Thoracic aorta (tissue), 2 donors: ENCODE data around the gene AQP6. TPM values are rescaled to one million over a fixed set of nuclear protein-coding genes. Genes with fewer than 3 reads are reported as not detected.

Experiments used
- ATAC-seq: fragments of 150-250 bp; one replicate; pipeline ENCODE4 v1.8.0; 2017; ENCODE audit warnings: low read depth; ENCODE audit not compliant: insufficient number of reproducible peaks, low FRiP score
- DNase-seq: peaks from one replicate; pipeline ENCODE4 v3.0.0-alpha.2; 2020; ENCODE audit warnings: low spot score
- H3K27ac ChIP-seq, 2 donors: fragments of 200-600 bp; sonication (generic); 1 replicate in 1 of 2; 2 replicates in 1 of 2; pipeline ENCODE4 v1.5.1; 2016; ENCODE audit warnings: mild to moderate bottlenecking in 2 of 2, moderate library complexity in 2 of 2
- H3K27me3 ChIP-seq: fragments of 200-600 bp; sonication (generic); replicated peaks from 2 replicates; pipeline ENCODE4 v1.6.0; 2016; ENCODE audit warnings: mild to moderate bottlenecking; ENCODE audit not compliant: insufficient read depth
- H3K36me3 ChIP-seq: fragments of 200-600 bp; sonication (generic); one replicate; pipeline ENCODE4 v1.5.1; 2016
- H3K4me1 ChIP-seq, 2 donors: fragments of 200-600 bp; sonication (generic); 1 replicate in 1 of 2; 2 replicates in 1 of 2; pipeline versions ENCODE4 v1.5.1 to v1.6.0; 2016; ENCODE audit warnings: low read depth in 2 of 2, mild to moderate bottlenecking in 1 of 2; ENCODE audit not compliant: control insufficient read depth in 1 of 2
- H3K4me3 ChIP-seq: fragments of 200-600 bp; sonication (generic); 2 replicates; pipeline ENCODE4 v1.5.1; 2016; ENCODE audit warnings: mild to moderate bottlenecking
- H3K9me3 ChIP-seq: fragments of 200-600 bp; sonication (generic); 2 replicates; pipeline ENCODE4 v1.5.1; 2016
- CTCF ChIP-seq: fragments of 200-600 bp; sonication (generic); IDR thresholded peaks from one replicate; pipeline ENCODE4 v1.5.1; 2019; ENCODE audit warnings: antibody characterized with exemption
- total RNA-seq, 2 donors: library from RNA; depleted of rRNA; stranded (reverse); fragments of >200 nt; gene quantifications; one replicate each; pipeline versions ENCODE4 v1.1.0 to v1.2.3, GENCODE V29; 2016

AQP6 gene
- total RNA-seq, 2 donors from 2014 or later, result not detected

- no peak for ATAC-seq
- no peak for TF ChIP-seq CTCF
- no peak overlapping the region for H3K4me3 ChIP-seq
- H3K36me3 ChIP-seq, result no peaks in the 10 kb centered on the region
- no peak for DNase-seq
- H3K27ac ChIP-seq, result no peak overlapping the region
- H3K9me3 ChIP-seq, result no peaks in the 10 kb centered on the region
- H3K27me3 ChIP-seq, result no peaks in the 10 kb centered on the region
- peaks cover 11 to 27% of the 10 kb centered on the region in 2 donors for H3K4me1 ChIP-seq
These were observed 10.6 kb upstream of the AQP6 start for GRCh38 chr12:49961993-49962764.

DNA sequence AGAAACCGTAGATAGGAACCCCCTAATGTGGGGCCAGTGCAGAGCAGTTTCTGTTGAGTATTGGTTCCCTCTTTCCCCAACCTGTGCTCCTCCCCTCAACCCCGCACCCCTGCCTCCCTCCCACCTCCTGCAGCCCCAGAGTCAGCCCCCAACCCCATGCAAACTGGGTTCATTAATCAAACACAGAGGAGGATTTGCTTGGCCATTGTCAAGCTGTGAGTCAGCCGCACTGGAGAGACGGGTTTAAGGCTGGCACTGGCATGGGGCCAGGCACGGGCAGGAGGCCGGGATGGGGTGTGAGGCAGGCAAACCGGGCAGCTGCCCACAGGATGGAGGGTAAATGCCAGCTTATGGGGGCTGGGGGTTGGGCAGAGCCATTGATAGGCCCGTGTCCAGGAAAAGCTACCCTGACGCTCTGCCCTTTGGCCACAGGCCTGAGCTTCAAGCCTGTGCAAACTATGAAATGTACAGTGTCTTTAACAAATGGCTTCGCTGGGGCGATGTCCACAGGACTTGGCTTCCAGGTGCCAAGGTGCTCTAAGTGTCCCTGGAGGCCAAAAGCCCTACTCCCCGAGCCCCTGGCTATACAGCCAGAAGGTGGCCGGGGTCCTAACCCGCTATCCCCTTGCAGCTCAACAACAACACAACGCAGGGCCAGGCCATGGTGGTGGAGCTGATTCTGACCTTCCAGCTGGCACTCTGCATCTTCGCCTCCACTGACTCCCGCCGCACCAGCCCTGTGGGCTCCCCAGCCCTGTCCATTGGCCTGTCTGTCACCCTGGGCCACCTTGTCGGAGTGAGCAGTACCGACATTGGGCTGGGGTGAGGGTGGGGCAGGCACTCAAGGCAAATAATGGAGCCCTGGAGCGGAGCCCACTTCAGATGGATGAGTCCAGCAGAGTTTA, 9.6 kb upstream of the AQP6 start:
- H3K27me3 ChIP-seq, result no peaks in the 10 kb centered on the region
- no peak overlapping the region for H3K4me3 ChIP-seq
- DNase-seq, result peak; percentile 38
- TF ChIP-seq CTCF, result no peak
- H3K27ac ChIP-seq, result no peak overlapping the region
- peaks cover 11 to 34% of the 10 kb centered on the region in 2 donors for H3K4me1 ChIP-seq
- ATAC-seq, result no peak
- no peaks in the 10 kb centered on the region for H3K36me3 ChIP-seq
- H3K9me3 ChIP-seq, result no peaks in the 10 kb centered on the region

GRCh38 chr12:49963976-49964815, 8.6 kb upstream of the AQP6 start:
- ATAC-seq (no peak), DNase-seq (no peak)
- no peak for TF ChIP-seq CTCF

DNA sequence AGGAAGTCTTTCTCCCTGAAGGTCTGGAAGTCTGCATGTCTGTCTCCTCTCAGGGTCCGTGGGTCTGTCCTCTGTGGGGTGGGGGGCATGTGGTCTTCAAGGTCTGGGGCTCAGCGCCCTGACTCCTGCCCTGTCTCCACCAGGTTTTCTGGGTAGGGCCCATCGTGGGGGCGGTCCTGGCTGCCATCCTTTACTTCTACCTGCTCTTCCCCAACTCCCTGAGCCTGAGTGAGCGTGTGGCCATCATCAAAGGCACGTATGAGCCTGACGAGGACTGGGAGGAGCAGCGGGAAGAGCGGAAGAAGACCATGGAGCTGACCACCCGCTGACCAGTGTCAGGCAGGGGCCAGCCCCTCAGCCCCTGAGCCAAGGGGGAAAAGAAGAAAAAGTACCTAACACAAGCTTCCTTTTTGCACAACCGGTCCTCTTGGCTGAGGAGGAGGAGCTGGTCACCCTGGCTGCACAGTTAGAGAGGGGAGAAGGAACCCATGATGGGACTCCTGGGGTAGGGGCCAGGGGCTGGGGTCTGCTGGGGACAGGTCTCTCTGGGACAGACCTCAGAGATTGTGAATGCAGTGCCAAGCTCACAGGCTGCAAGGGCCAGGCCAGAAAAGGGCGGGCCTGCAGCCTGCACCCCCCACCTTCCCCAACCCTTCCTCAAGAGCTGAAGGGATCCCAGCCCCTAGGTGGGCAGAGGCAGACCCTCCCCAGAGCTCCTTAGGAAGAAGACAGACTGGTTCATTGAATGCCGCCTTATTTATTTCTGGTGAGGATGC, 7.7 kb upstream of the AQP6 start:
- no peak overlapping the region for H3K4me3 ChIP-seq
- H3K36me3 ChIP-seq, result no peaks in the 10 kb centered on the region
- H3K4me1 ChIP-seq, result peaks cover 9 to 28% of the 10 kb centered on the region in 2 donors
- ATAC-seq (no peak), DNase-seq (no peak)
- no peak overlapping the region for H3K27ac ChIP-seq
- no peaks in the 10 kb centered on the region for H3K27me3 ChIP-seq
- TF ChIP-seq CTCF, result no peak
- no peaks in the 10 kb centered on the region for H3K9me3 ChIP-seq

More at GRCh38 chr12:49963976-49964815, 8.6 kb upstream of the AQP6 start:
- no peak overlapping the region for H3K27ac ChIP-seq
- no peak overlapping the region for H3K4me3 ChIP-seq
- H3K4me1 ChIP-seq, result peaks cover 11 to 34% of the 10 kb centered on the region in 2 donors
- H3K9me3 ChIP-seq, result no peaks in the 10 kb centered on the region
- H3K36me3 ChIP-seq, result no peaks in the 10 kb centered on the region
- no peaks in the 10 kb centered on the region for H3K27me3 ChIP-seq
